ENCODE data around the gene DCLRE1B.

DNA sequence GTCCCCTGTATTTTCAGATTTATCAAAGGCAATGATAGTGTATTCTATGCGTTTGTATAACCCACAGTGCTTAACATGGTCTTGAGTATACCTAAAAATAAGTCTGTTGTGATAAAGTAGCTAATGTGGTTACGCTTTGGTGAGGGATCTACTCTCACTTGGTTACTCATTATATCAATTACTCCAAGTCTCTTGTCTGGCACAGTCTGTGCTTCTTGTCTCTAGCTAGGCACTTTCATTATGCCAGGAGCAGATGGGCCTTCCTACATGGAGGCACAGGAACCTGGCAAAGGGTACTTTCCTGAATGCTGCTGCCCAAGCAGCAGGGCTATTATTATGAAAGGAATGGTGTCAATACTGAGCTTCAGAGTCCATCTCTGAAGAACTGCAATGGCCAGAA is 29.4 kb upstream of the DCLRE1B start:
- TF ChIP-seq CTCF (IDR thresholded peaks at IDR 0.05) (no peak), EZH2 (IDR thresholded peaks at IDR 0.05) (no peak), EZH2phosphoT487 (IDR thresholded peaks at IDR 0.05) (no peak)
